PC-3 (cell line): Measurements from ENCODE around the gene NRG4. TPM values are rescaled to one million over a fixed set of nuclear protein-coding genes. Genes with fewer than 3 reads are reported as not detected.
"Not testable (repeated sequence)": the region's sequence is repeated elsewhere in the genome, so short reads cannot be mapped to it uniquely, and the experiment has no call there.

Source experiments
- ATAC-seq: fragments of 200-7000 bp; cut with Tn5 transposase; 2 replicates; pipeline ENCODE4 v1.9.1; 2020; ENCODE audit warnings: mild to moderate bottlenecking, moderate library complexity
- BruUV-seq: library from RNA; stranded (reverse); fragments of 400-500 nt; replicated peaks from 2 replicates; lab custom pipeline; 2021; lab: Mats Ljungman, UMichigan
- CTCF ChIA-PET: fragments of 300-600 bp; sonication (Branson Sonifier 250); formaldehyde crosslinking; loops from one replicate; lab custom pipeline; 2022; ENCODE audit warnings: antibody characterized with exemption; lab: Charles Lee
- POLR2A ChIA-PET: fragments of 300-600 bp; sonication (Branson Sonifier 250); formaldehyde crosslinking; loops from one replicate; lab custom pipeline; 2022; ENCODE audit warnings: antibody characterized with exemption; ENCODE audit not compliant: unreplicated experiment; lab: Charles Lee
- DNase-seq: peaks from one replicate; pipeline ENCODE4 v3.0.0-alpha.2; 2015
- H2AFZ ChIP-seq: fragments of 300-600 bp; sonication (generic); 2 replicates; pipeline ENCODE4 v1.6.0; 2016; ENCODE audit warnings: antibody characterized with exemption, low read length
- H3F3A ChIP-seq: fragments of 300-600 bp; sonication (generic); one replicate; pipeline ENCODE4 v1.6.0; 2017; ENCODE audit warnings: antibody characterized with exemption, low read length, control low read depth, mild to moderate bottlenecking; ENCODE audit not compliant: unreplicated experiment
- H3K27ac ChIP-seq: fragments of 300-600 bp; sonication (generic); 2 replicates; pipeline ENCODE4 v1.5.1; 2016; ENCODE audit warnings: mild to moderate bottlenecking, low read length
- H3K27me3 ChIP-seq: fragments of 300-600 bp; sonication (generic); 2 replicates; pipeline ENCODE4 v1.6.1; 2016; ENCODE audit warnings: low read length, mixed read lengths
- H3K36me3 ChIP-seq: fragments of 300-600 bp; sonication (generic); 2 replicates; pipeline ENCODE4 v1.6.1; 2016; ENCODE audit warnings: low read depth, mixed run types, low read length, mixed read lengths
- H3K4me1 ChIP-seq: fragments of 300-600 bp; sonication (generic); 2 replicates; pipeline ENCODE4 v1.5.1; 2016; ENCODE audit warnings: low read length; ENCODE audit not compliant: insufficient read depth
- H3K4me2 ChIP-seq: fragments of 300-600 bp; sonication (generic); 2 replicates; pipeline ENCODE4 v1.6.0; 2016; ENCODE audit warnings: low read length
- H3K4me3 ChIP-seq: fragments of 300-600 bp; sonication (generic); 2 replicates; pipeline ENCODE4 v1.5.1; 2016; ENCODE audit warnings: mild to moderate bottlenecking, low read length, mixed read lengths
- H3K79me2 ChIP-seq: fragments of 300-600 bp; sonication (generic); 2 replicates; pipeline ENCODE4 v1.6.1; 2017; ENCODE audit warnings: low read length, mixed read lengths
- H3K9ac ChIP-seq: fragments of 300-600 bp; sonication (generic); 2 replicates; pipeline ENCODE4 v1.6.0; 2016; ENCODE audit warnings: mild to moderate bottlenecking, low read length
- H3K9me2 ChIP-seq: fragments of 300-600 bp; sonication (generic); replicated peaks from 2 replicates; pipeline ENCODE4 v1.6.1; 2016; ENCODE audit warnings: mixed run types, low read length, mixed read lengths
- H3K9me3 ChIP-seq: fragments of 300-600 bp; sonication (generic); 2 replicates; pipeline ENCODE4 v1.6.1; 2016; ENCODE audit warnings: low read length, mixed read lengths
- H4K20me1 ChIP-seq: fragments of 300-600 bp; sonication (generic); 2 replicates; pipeline ENCODE4 v1.6.1; 2016; ENCODE audit warnings: low read length, mixed read lengths
- CTCF ChIP-seq: fragments of 300-600 bp; sonication (generic); conservative IDR thresholded peaks from 2 replicates; pipeline ENCODE4 v1.5.1; 2017; ENCODE audit warnings: antibody characterized with exemption, low read depth, mild to moderate bottlenecking, low read length
- EZH2 ChIP-seq: fragments of 300-600 bp; sonication (generic); IDR thresholded peaks from one replicate; pipeline ENCODE4 v1.6.1; 2017; ENCODE audit warnings: antibody characterized with exemption, mild to moderate bottlenecking, low read length; ENCODE audit not compliant: unreplicated experiment
- EZH2phosphoT487 ChIP-seq: fragments of 300-600 bp; sonication (generic); IDR thresholded peaks from 2 replicates; pipeline ENCODE4 v1.6.1; 2018; ENCODE audit warnings: mild to moderate bottlenecking, antibody characterized with exemption, low read length, borderline replicate concordance
- intact Hi-C: fragments of 100-400 bp; cut with micrococcal nuclease; formaldehyde crosslinking; loops from 2 replicates; pipeline ENCODE4 v1.9.0; 2023
- total RNA-seq: library from RNA; depleted of rRNA; stranded (reverse); fragments of >200 nt; gene quantifications from 2 replicates; pipeline ENCODE4 v1.2.3, GENCODE V29; 2014

The NRG4 gene
- total RNA-seq, 1 experiment from 2014 or later, result 2.8 TPM

GRCh38 chr15:75920079-75920478 lies 92.1 kb downstream of the NRG4 start:
- no TSS peak for BruUV-seq
- POLR2A ChIA-PET, result no interaction called here
- no peak overlapping the region for H3K4me2 ChIP-seq

GRCh38 chr15:75918135-75918534 lies 94.1 kb downstream of the NRG4 start:
- Histone ChIP-seq H3K27me3 (no peaks in the 10 kb centered on the region), H2AFZ (no peak overlapping the region), H4K20me1 (no peaks in the 10 kb centered on the region), H3K36me3 (peaks cover 23% of the 10 kb centered on the region), H3K79me2 (peaks cover 8% of the 10 kb centered on the region), H3K9me3 (no peaks in the 10 kb centered on the region), H3K27ac (no peak overlapping the region), H3K9ac (no peak overlapping the region), H3F3A (no peaks in the 10 kb centered on the region), H3K4me3 (no peak overlapping the region), H3K4me1 (no peaks in the 10 kb centered on the region; the same call in 1 of the 2 replicates), H3K4me2 (no peak overlapping the region), H3K9me2 (no peaks in the 10 kb centered on the region)
- ATAC-seq (no peak), DNase-seq (no peak)
- POLR2A ChIA-PET, result no interaction called here
- intact Hi-C loops, result no loop called here
- TF ChIP-seq CTCF (no peak), EZH2phosphoT487 (no peak), EZH2 (no peak)
- CTCF ChIA-PET, result no interaction called here
- BruUV-seq, result no TSS peak

More at GRCh38 chr15:75920079-75920478, 92.1 kb downstream of the NRG4 start:
- Histone ChIP-seq H3K4me3 (no peak overlapping the region), H3F3A (no peaks in the 10 kb centered on the region), H3K79me2 (peaks cover 2% of the 10 kb centered on the region; the same call in 1 of the 2 replicates), H4K20me1 (no peaks in the 10 kb centered on the region), H3K9me2 (no peaks in the 10 kb centered on the region), H3K9ac (no peak overlapping the region), H3K27ac (no peak overlapping the region), H3K27me3 (no peaks in the 10 kb centered on the region), H3K9me3 (no peaks in the 10 kb centered on the region), H2AFZ (no peak overlapping the region), H3K4me1 (peaks cover 16% of the 10 kb centered on the region), H3K36me3 (peaks cover 13% of the 10 kb centered on the region; the same call in 1 of the 2 replicates)
- CTCF ChIA-PET, result no interaction called here
- TF ChIP-seq EZH2phosphoT487 (no peak), CTCF (no peak), EZH2 (no peak)
- DNase-seq (no peak), ATAC-seq (no peak)
- intact Hi-C loops, result loop anchor here (5.0 to 10.0 kb wide), 5 partner anchors 78 to 215 kb away; partner anchors contain the start of genes TMEM266 and UBE2Q2

- Histone ChIP-seq H3K4me3 (no peak overlapping the region), H3K9me3 (no peaks in the 10 kb centered on the region), H3K9me2 (no peaks in the 10 kb centered on the region), H3K79me2 (peaks cover 17% of the 10 kb centered on the region), H3K9ac (no peak overlapping the region), H4K20me1 (no peaks in the 10 kb centered on the region), H3K27ac (no peak overlapping the region), H3F3A (no peaks in the 10 kb centered on the region), H2AFZ (no peak overlapping the region), H3K36me3 (peaks cover 23% of the 10 kb centered on the region), H3K4me1 (no peaks in the 10 kb centered on the region; the same call in 1 of the 2 replicates), H3K27me3 (no peaks in the 10 kb centered on the region), H3K4me2 (no peak overlapping the region)
- TF ChIP-seq EZH2phosphoT487 (no peak), CTCF (no peak)
- intact Hi-C loops, result no loop called here
- DNase-seq (no peak), ATAC-seq (no peak)
- CTCF ChIA-PET, result no interaction called here
- no TSS peak for BruUV-seq
- POLR2A ChIA-PET, result no interaction called here
Observed at GRCh38 chr15:75916978-75917377, 95.2 kb downstream of the NRG4 start.

- H3K4me1 ChIP-seq, H3K9me3 ChIP-seq, H4K20me1 ChIP-seq, DNase-seq, H3K4me2 ChIP-seq, H3K9me2 ChIP-seq, H3F3A ChIP-seq, H2AFZ ChIP-seq, H3K27me3 ChIP-seq, BruUV-seq, H3K27ac ChIP-seq, CTCF ChIA-PET, intact Hi-C loops, H3K9ac ChIP-seq, H3K4me3 ChIP-seq, ATAC-seq, POLR2A ChIA-PET: not testable (repeated sequence)
- Histone ChIP-seq H3K79me2 (peaks cover 78% of the 10 kb centered on the region), H3K36me3 (peaks cover 27% of the 10 kb centered on the region)
Observed at GRCh38 chr15:75910355-75910754, 101.9 kb downstream of the NRG4 start.
